Colonic mucosa (tissue), 4 donors: ENCODE measurements around the gene RNF166. TPM values are rescaled to one million over a fixed set of nuclear protein-coding genes. Genes with fewer than 3 reads are reported as not detected.

Source experiments
- DNase-seq: peaks from one replicate; pipeline ENCODE4 v3.0.0-alpha.2; 2020
- H3K27ac ChIP-seq: fragments of 200-600 bp; one replicate; pipeline ENCODE4 v1.8.0; 2021
- H3K27me3 ChIP-seq: fragments of 200-600 bp; one replicate; pipeline ENCODE4 v1.8.0; 2021
- H3K36me3 ChIP-seq: fragments of 200-600 bp; one replicate; pipeline ENCODE4 v1.8.0; 2021
- H3K4me1 ChIP-seq: fragments of 200-600 bp; one replicate; pipeline ENCODE4 v1.8.0; 2021; ENCODE audit warnings: mild to moderate bottlenecking
- H3K4me3 ChIP-seq: fragments of 200-600 bp; one replicate; pipeline ENCODE4 v1.8.0; 2021
- H3K9ac ChIP-seq, 2 donors: one replicate each; pipeline ENCODE4 v1.7.0; 2013; ENCODE audit warnings: control low read depth in 2 of 2, low read depth in 2 of 2, low read length in 2 of 2
- H3K9me3 ChIP-seq: fragments of 200-600 bp; one replicate; pipeline ENCODE4 v1.8.0; 2021
- intact Hi-C: fragments of 100-400 bp; cut with DNase I; formaldehyde crosslinking; loops from one replicate; pipeline ENCODE4 v1.14.1; 2022
- total RNA-seq, 2 donors: library from RNA; stranded (reverse); fragmentation: NEBNext Ultra II Directional in 1 of 2; extraction: Animal tissue kit (Norgen Biotek cat#: 25700) in 1 of 2; gene quantifications; one replicate each; pipeline ENCODE4 v1.2.1, GENCODE V29; 2021
- TF ChIP-seq, protein P1 (sequence below): fragments of 200-600 bp; IDR thresholded peaks from one replicate; pipeline ENCODE4 v1.8.0; 2022; ENCODE audit warnings: antibody characterized with exemption, mild to moderate bottlenecking
- donor health status: healthy.
- donor health status: DM: no; HTN: no; CAD: no.
- donor health status: DM: no; HTN: no; CAD: no.

RNF166 gene
- total RNA-seq, 2 donors from 2014 or later, result 9.2 to 9.3 TPM

DNA sequence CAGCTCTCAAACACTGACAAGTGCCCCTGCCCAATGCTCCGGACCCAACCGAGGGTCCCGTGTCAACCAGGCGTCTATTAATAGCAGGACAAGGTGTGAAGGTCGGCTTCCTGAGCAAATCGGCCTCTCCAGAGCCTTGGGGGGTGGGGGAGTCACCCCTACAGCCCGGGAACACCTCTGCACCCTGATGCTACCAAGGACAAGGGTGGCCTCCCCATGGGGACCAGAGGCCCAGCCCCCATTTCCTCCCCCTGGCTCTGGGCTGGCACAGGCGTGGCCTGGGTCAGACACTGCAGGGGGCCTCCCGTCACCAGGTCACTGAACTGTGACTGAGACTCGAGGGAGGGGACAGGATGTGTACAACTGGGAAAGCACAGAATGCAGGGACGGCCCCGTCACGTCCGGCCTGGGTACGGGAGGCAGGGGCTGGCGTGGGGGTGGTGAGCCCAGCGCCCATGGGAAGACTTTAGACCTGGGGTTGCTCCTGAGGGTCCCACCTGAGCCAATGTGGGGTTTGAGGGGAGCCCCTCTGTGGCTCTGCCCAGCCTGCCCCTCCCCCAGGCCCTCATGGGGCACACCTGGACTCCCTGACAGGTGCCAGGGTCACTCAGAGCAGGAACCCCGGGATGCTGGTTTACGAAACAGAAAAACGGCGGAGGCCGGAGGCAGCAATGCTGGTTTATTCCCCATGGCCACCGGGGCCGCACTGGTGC lies 54.8 kb downstream of the RNF166 start:
- no peaks in the 10 kb centered on the region for H3K27me3 ChIP-seq
- peak overlapping the region; percentile 58 to 96 for H3K9ac ChIP-seq
- no peaks in the 10 kb centered on the region for H3K36me3 ChIP-seq
- peak overlapping the region; percentile 88 for H3K27ac ChIP-seq
- TF ChIP-seq, protein P1, sequence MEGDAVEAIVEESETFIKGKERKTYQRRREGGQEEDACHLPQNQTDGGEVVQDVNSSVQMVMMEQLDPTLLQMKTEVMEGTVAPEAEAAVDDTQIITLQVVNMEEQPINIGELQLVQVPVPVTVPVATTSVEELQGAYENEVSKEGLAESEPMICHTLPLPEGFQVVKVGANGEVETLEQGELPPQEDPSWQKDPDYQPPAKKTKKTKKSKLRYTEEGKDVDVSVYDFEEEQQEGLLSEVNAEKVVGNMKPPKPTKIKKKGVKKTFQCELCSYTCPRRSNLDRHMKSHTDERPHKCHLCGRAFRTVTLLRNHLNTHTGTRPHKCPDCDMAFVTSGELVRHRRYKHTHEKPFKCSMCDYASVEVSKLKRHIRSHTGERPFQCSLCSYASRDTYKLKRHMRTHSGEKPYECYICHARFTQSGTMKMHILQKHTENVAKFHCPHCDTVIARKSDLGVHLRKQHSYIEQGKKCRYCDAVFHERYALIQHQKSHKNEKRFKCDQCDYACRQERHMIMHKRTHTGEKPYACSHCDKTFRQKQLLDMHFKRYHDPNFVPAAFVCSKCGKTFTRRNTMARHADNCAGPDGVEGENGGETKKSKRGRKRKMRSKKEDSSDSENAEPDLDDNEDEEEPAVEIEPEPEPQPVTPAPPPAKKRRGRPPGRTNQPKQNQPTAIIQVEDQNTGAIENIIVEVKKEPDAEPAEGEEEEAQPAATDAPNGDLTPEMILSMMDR, result no peak
- intact Hi-C loops, result no loop called here
- peaks cover 8% of the 10 kb centered on the region for H3K4me1 ChIP-seq
- DNase-seq, result peak; percentile 70
- peak overlapping the region; percentile 86 for H3K4me3 ChIP-seq
- H3K9me3 ChIP-seq, result no peaks in the 10 kb centered on the region

DNA sequence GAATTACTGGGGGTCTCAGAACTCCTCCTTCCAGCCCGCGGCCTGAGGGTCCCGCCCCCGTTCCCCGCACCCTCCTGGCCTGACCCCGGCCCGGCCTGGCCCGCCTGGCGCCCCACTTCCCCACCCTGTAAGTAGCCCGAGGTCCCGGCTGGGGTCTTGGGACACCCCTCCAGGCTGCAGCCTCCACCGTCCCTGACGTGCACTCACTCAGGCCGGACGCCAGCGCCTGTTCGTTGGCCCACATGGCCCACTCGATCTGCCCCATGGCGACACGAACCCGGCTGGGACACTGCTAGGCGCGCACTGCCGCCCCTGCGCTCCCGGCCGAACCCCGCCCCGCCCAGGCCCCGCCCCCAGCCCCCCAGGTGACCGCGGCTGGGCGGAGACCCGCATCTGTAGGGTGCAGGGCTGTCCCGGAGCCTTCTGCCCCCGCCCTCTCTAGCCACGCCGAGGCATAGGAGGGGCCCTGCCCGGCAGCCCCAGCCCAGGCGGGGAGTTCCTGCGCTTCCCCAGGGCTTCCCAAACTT lies 55.4 kb downstream of the RNF166 start, which contains the start of gene CYBA:
Gene CYBA (minus strand): TSS at position 305 of the 527 bp plus-strand sequence. CDS start 40 bp downstream, at position 265.
- Histone ChIP-seq H3K27ac (peak within 1 kb of the TSS; percentile 88), H3K27me3 (no peaks in the 10 kb centered on the region), H3K4me3 (peak within 1 kb of the TSS; percentile 86), H3K9me3 (no peaks in the 10 kb centered on the region), H3K9ac (peak within 1 kb of the TSS; percentile 79 to 96), H3K4me1 (peaks cover 8% of the 10 kb centered on the region), H3K36me3 (no peaks in the 10 kb centered on the region)
- peak; percentile 88 for DNase-seq
- intact Hi-C loops, result no loop called here
- TF ChIP-seq, protein P1, result no peak

DNA sequence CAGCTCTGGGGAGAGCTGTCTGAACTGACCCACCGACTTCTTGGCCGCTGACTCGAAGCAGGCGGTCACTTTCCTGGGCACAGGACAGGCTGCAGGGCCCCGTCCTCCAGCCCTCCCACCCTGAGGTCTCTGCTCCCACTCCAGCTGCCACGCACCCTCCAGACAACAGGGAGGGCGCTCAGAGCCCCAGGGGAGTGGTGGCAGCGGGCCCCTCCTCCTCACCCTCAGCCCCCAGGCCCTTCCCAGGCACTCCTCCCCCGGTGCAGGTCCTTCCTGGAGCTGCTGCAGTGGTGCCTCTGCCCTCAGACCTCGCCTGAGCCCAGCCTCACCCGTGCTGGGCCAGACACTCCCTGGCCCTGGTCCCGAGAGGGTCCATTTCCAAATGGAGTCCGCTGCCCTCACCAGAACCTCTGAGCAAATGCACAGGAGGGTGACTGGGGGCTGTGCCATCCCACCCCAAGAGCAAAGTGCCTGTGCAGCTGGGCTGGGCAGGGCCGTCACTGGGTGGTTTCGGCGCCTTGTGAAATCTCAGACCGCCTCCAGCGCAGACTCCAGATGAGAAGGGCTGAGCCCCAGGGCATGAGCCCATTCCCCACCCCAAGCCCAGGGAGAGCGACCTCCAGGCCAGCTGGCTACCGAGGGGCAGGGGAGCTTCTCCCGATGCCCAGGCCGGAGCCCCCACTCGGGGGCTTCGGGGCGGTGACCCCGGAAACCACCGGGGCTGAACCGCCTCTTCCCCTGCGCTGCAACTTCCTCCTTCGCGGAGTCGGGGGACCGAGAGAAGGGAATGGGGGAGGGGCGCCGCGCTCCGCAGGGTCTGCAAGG lies 56.1 kb downstream of the RNF166 start:
- TF ChIP-seq, protein P1, result no peak
- no peaks in the 10 kb centered on the region for H3K9me3 ChIP-seq
- peak overlapping the region; percentile 88 for H3K27ac ChIP-seq
- peak; percentile 65 for DNase-seq
- H3K4me3 ChIP-seq, result peak overlapping the region; percentile 86
- H3K9ac ChIP-seq, result peak overlapping the region; percentile 79 to 96
- intact Hi-C loops, result no loop called here
- peaks cover 8% of the 10 kb centered on the region for H3K4me1 ChIP-seq
- no peaks in the 10 kb centered on the region for H3K36me3 ChIP-seq
- no peaks in the 10 kb centered on the region for H3K27me3 ChIP-seq

DNA sequence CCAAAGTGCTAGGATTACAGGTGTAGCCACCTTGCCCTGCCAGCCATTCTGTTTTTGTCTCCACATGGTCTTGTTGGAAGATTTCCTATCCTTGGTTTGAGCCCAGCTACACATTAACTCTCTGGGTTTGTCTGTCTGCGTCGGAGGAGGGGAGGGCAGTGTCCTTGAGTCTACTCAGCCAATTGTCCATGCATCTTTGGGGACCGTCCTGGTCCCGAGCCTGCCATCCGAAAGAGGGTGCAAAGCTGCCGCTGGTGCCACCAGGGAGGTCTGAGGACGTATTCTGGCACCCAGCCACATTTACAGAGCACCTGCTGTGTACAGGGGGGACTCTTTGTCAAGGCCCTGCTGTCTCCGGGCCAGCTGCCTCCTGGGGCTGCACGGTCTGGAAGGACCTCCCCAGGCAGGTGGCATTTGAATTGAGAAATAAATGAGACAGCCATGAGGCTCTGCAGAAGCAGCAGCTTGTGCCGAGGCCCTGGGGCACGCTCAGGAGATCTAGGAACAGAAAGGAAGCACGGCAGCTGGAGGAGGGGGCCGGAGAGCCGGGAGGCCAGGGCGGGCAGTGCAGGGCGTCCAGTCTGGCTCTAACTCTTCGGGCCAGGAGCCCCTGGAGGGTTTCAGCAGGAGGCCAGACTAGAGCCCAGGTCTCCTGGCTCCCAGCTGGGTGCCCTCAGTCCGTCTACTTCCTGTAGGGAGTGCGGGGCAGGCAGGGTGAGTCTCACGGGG lies 56.8 kb downstream of the RNF166 start:
- H3K27me3 ChIP-seq, result no peaks in the 10 kb centered on the region
- DNase-seq, result no peak

More for the DNA sequence above, 56.8 kb downstream of the RNF166 start:
- Histone ChIP-seq H3K9me3 (no peaks in the 10 kb centered on the region), H3K36me3 (no peaks in the 10 kb centered on the region), H3K4me1 (peaks cover 8% of the 10 kb centered on the region), H3K9ac (peak overlapping the region; percentile 79 to 96), H3K27ac (peak overlapping the region; percentile 88), H3K4me3 (peak overlapping the region; percentile 86)
- TF ChIP-seq, protein P1, result no peak
- intact Hi-C loops, result no loop called here
